IPS-15b (cell line): ENCODE data around the gene C3orf70.

Experiments used
- H3K27me3 ChIP-seq: one replicate; pipeline ENCODE4 v1.6.1; 2013; ENCODE audit warnings: low read length; ENCODE audit not compliant: control insufficient read depth, insufficient read depth
- H3K36me3 ChIP-seq: one replicate; pipeline ENCODE4 v1.6.1; 2013; ENCODE audit warnings: low read length; ENCODE audit not compliant: control insufficient read depth, insufficient read depth
- H3K4me1 ChIP-seq: one replicate; pipeline ENCODE4 v1.6.1; 2013; ENCODE audit warnings: mild to moderate bottlenecking, low read length; ENCODE audit not compliant: control insufficient read depth, insufficient read depth
- H3K4me3 ChIP-seq: one replicate; pipeline ENCODE4 v1.5.1; 2013; ENCODE audit warnings: low read depth, low read length
- H3K9ac ChIP-seq: one replicate; pipeline ENCODE4 v1.6.1; 2013; ENCODE audit warnings: low read depth, mild to moderate bottlenecking, low read length
- H3K9me3 ChIP-seq: one replicate; pipeline ENCODE4 v1.6.1; 2013; ENCODE audit warnings: mild to moderate bottlenecking, low read length; ENCODE audit not compliant: control insufficient read depth, insufficient read depth

Gene C3orf70

DNA sequence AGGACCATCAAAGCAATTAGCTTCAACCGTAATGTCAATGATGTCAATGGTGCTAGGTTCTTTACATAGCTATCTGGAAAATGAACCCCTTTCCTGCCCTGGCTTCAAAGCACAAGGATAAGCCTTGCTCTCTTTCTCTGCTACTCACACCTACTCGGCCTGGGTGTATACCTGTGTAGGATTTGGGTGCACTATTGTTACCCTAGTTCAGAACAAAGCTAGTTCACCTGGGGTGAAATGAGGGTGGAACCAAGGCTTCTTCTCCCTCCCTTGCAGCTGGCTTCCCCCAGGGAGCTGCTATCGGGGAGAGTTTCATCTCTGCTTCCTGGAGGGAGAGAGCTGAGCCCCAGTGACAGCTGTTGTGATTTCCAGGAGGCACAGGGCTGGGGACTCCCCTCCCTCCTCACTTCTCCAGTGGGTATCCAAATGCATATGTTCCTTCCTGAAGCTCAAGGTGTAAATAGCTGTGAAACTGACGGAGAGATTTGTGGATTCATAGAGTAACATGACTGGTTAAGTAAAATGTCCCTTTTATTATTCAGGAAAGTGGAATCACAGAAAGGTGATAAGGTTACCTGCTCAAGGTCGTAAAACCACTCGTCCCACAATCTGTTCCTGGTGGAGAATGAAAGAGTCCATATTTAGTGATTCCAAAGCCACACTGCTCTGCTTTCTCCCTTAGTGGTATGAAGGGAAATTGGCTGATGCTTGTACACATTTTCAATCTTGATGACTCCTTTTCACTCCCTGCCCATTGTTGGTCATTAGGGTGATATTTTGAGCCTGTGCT is 11.8 kb upstream of the C3orf70 start:
- H3K27me3 ChIP-seq = no peaks in the 10 kb centered on the region
- no peaks in the 10 kb centered on the region for H3K9me3 ChIP-seq
- H3K4me1 ChIP-seq = peaks cover 3% of the 10 kb centered on the region
- no peak overlapping the region for H3K9ac ChIP-seq
- no peak overlapping the region for H3K4me3 ChIP-seq
- no peaks in the 10 kb centered on the region for H3K36me3 ChIP-seq

DNA sequence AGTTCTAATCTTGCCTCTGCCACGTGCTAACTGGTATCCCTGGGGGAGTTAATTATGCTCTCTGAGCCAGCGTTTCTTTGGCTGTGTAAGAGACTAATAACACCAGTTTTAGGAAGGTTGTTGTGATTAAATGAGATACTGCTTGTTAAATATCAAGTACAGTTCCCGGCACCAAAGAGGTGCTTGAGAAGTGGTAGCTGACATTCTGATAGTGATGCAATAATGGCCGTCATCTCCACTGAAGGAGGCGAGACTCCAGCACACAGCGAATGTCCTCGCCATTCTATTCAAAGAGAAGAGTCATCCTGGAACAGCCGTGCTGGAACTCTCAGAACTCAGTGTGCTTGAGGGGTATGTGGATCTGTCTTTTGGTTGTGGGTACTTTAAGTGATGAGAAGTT is 9.8 kb upstream of the C3orf70 start:
- Histone ChIP-seq H3K4me3 (no peak overlapping the region), H3K4me1 (peaks cover 3% of the 10 kb centered on the region), H3K9ac (no peak overlapping the region), H3K9me3 (no peaks in the 10 kb centered on the region), H3K36me3 (no peaks in the 10 kb centered on the region), H3K27me3 (no peaks in the 10 kb centered on the region)

DNA sequence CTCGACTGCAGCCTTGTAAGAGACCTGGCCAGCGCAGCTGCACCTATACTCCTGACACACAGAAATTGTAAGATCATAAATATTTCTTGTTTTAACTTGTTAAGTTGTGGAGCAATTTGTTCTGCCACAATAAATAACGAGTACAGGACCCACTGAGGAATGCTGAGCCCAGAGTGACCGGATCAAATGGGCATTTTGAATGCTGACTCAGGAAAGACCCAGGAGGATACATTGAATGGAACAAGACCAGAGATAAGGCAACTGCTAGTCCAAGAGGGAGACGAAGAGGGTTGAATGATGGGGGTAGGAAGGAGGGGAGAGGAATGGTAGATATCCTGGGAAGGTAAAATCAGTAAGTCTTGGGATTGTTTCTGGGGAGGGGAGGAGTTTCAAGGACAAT is 8.9 kb upstream of the C3orf70 start:
- H3K9ac ChIP-seq = no peak overlapping the region
- no peaks in the 10 kb centered on the region for H3K27me3 ChIP-seq
- H3K9me3 ChIP-seq = no peaks in the 10 kb centered on the region
- H3K36me3 ChIP-seq = no peaks in the 10 kb centered on the region
- H3K4me3 ChIP-seq = no peak overlapping the region
- H3K4me1 ChIP-seq = peaks cover 3% of the 10 kb centered on the region

DNA sequence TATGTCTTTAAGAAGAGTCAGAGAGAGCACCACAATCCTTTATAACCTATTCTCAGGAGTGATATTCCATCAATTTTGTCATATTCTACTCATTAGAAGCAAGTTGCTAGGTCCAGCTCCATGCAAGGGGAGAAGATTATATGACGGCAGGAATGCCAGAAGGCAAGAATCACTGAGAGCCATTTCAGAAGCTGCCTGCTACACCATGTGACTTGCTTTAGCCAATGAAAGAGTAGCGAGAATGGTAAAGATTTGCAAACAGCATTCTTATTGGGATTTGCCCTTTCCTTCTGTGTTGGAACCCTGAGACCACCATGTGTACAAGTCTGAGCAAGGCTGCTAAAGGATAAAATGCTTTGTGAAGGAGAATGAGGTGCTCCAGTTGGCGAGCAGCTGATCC is 4.5 kb upstream of the C3orf70 start:
- no peaks in the 10 kb centered on the region for H3K36me3 ChIP-seq
- no peak overlapping the region for H3K4me3 ChIP-seq
- H3K9ac ChIP-seq = no peak overlapping the region
- peaks cover 11% of the 10 kb centered on the region for H3K27me3 ChIP-seq
- peaks cover 5% of the 10 kb centered on the region for H3K4me1 ChIP-seq
- H3K9me3 ChIP-seq = no peaks in the 10 kb centered on the region

DNA sequence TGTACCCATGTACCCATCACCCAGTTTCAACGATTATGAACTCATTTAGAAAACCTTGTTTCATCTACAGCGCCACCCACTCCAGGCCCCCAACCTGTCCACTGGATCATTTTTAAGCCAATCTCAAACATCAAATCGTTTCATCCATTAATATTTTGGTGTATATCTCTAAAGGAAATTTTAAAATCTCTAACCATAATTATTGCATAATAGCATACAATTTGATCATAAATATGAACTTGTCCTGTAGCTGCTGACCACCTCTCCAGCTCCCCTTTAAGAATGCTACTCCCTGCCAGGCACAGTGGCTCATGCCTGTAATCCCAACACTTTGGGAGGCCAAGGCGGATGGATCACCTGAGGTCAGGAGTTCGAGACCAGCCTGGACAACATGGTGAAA is 2.8 kb upstream of the C3orf70 start:
- no peak overlapping the region for H3K4me3 ChIP-seq
- no peaks in the 10 kb centered on the region for H3K9me3 ChIP-seq
- H3K36me3 ChIP-seq = no peaks in the 10 kb centered on the region
- peaks cover 28% of the 10 kb centered on the region for H3K27me3 ChIP-seq
- no peak overlapping the region for H3K9ac ChIP-seq
- H3K4me1 ChIP-seq = peaks cover 5% of the 10 kb centered on the region

DNA sequence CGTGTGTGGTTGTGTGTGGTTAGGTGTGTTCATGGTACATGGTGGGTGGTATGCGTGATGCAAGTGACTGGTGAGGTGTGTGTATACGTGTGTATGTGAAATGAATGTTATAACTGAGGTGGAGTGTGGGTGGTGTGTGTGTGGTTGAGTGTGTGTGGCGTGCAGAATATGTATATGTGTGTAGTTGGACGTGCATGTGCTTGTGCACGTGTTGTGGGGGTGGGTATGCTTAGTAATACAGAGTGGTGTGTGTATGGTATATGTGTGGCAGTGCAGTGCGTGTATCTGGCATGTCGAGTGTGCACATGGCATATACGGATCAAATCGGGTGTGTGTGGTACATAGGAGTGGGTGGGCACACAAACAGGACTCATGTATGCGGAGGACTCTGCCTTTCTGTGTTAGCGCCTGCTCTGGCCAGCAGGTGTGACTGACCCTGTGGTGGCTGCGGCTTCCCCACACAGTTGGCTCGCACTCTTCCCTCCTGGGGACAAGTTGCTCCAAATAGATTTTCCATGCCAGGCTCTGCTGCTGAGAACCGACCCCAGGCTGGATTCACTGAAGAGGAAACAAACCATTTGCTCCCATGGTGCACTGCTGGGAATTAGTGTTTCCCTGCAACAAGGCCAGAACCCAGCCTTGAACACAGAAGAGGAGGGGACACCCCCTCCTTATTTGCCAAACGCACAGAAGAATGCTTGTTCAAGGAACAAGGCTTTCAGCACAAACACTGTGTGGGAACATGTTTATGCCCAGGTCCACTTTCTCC is 1.2 kb upstream of the C3orf70 start:
- peak overlapping the region; percentile 16 for H3K4me3 ChIP-seq

DNA sequence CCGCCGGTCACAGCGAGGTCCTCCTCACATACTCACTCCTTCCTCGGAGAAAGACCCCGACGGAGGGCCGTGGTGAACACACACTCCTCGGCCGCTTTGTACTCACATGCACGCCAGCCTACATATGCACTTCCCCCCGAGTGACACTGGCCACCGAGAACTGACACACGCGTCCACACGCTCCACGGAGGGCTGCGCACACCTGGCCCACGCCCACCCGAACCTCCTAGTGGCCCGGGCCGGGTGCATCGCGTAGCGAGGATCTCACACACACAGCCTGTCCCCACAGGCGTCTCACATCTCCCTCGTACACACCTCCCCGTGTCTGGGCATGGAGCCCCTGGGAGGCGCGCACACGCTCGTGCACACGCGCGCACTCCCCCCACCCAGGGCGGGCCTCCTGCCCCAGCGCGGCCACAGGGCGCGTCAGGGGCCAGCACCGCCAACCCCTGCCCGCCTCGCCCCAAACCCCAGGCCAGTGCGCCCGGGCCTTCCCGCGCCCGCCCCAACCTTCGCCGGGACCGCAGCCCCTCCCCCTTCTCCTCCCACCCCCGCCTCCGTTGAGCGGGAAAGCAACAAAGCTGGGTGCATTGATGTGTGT is 411 bp upstream of the C3orf70 start:
- Histone ChIP-seq H3K36me3 (no peaks in the 10 kb centered on the region), H3K9me3 (no peaks in the 10 kb centered on the region), H3K4me1 (peaks cover 5% of the 10 kb centered on the region), H3K27me3 (peaks cover 39% of the 10 kb centered on the region), H3K4me3 (peak overlapping the region; percentile 80), H3K9ac (peak overlapping the region; percentile 50)

More for the DNA sequence above, 1.2 kb upstream of the C3orf70 start:
- Histone ChIP-seq H3K27me3 (peaks cover 39% of the 10 kb centered on the region), H3K9ac (no peak overlapping the region), H3K9me3 (no peaks in the 10 kb centered on the region), H3K4me1 (peaks cover 5% of the 10 kb centered on the region), H3K36me3 (no peaks in the 10 kb centered on the region)

DNA sequence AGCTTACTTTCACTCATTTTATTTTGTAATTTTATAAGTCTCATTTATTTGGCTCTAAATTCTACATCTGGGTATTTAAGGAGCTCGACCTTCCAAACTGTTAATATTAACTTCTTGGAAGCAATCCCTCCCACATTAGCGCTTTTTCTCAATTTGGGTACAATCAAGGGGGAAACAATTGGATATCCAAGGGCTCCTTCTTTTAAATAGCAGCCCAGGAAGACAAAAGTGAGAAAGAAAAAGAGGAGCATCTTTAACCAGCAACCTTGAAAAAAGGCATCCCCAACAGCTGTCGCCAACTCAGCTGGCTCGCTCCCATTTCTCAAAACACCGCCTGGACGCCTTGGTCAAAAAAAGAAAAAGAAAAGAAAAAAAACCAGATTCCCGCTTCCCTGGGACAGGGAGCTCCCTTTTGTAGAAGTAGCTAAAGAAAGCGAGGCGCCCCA is 873 bp downstream of the C3orf70 start:
- Histone ChIP-seq H3K4me1 (peaks cover 8% of the 10 kb centered on the region), H3K4me3 (peak overlapping the region; percentile 80), H3K27me3 (peaks cover 39% of the 10 kb centered on the region), H3K36me3 (no peaks in the 10 kb centered on the region), H3K9me3 (no peaks in the 10 kb centered on the region), H3K9ac (no peak overlapping the region)

DNA sequence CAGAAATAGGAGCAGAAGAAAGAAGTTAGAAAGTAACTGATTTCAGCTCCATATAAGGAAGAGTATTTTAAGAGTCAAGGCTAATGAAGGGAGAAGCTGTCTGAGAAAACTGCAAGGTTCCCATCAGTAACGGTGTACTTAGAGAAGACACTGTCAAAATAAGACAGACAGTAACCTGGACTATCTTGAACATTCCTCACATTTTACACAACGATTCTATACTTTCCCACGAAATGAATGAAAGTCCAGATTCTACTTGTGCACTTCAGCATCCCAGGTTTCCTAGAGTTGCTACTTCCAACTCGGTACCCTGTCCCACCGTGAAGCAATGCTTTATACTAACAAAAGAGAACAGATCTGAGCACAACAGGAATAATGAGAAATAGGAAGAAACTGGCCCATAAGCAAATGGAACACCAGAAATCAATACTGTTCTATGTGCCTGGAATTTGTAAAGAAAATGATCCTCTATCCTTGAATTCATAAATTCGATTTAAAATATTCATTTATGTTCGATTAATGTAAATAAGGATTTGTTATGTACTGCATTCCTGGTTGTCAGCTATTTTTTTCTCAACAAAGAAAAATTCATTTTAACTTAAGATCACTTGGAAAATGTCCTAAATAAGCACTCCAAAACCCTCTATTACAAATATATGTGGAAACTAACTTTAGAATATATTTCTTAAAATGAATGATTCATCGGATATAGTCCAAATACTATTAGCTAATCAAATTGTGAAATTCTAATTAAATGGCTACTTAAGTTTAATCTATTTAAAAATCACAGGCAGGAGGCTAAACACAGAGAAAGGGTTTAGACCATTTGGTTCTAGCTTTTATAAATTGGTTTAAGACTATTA is 1.5 kb downstream of the C3orf70 start:
- no peak overlapping the region for H3K9ac ChIP-seq
- H3K9me3 ChIP-seq = no peaks in the 10 kb centered on the region
- H3K36me3 ChIP-seq = no peaks in the 10 kb centered on the region
- peaks cover 13% of the 10 kb centered on the region for H3K4me1 ChIP-seq
- H3K27me3 ChIP-seq = peaks cover 39% of the 10 kb centered on the region
- no peak overlapping the region for H3K4me3 ChIP-seq

DNA sequence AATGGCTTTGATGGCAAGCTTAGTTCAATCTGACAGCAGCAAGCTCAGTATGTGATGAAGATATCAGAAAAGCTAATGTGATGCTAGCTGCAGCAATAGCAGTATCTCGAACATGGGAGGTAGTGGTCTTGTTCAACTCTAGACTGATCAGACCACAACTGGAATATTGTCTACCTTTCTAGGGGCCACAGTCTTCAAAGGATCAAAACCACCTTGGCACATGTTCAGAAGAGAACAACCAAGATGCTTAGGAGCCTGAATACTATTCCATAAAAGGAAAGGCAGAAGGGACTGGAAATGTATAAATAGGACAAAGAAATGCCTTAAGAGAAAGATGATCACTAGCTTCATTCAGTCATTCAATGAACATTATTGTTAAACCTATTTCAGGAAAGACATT is 2.3 kb downstream of the C3orf70 start:
- H3K27me3 ChIP-seq = peaks cover 39% of the 10 kb centered on the region

DNA sequence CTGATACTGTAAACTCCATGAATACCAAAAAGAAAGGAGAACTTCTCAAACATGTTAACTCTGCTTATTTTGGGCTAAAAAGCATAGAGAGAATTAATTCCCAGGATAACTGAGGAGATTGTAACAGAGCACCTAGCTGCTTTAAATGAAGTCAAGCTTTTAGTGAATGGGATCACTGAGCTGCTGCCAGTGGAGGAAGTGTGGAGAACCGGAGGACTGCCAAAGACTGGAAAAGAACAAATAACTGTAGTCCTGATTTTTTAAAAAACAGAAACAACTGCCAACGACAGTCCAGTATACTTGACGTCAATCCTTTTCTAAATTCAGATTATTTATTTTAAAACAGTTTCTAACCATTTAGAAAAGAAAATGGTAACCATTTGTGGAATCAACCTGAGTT is 3.3 kb downstream of the C3orf70 start:
- H3K4me1 ChIP-seq = peaks cover 13% of the 10 kb centered on the region
- no peak overlapping the region for H3K9ac ChIP-seq
- no peak overlapping the region for H3K4me3 ChIP-seq
- peaks cover 39% of the 10 kb centered on the region for H3K27me3 ChIP-seq
- H3K36me3 ChIP-seq = no peaks in the 10 kb centered on the region
- H3K9me3 ChIP-seq = no peaks in the 10 kb centered on the region

More for the DNA sequence above, 2.3 kb downstream of the C3orf70 start:
- Histone ChIP-seq H3K4me1 (peaks cover 13% of the 10 kb centered on the region), H3K36me3 (no peaks in the 10 kb centered on the region), H3K4me3 (no peak overlapping the region), H3K9ac (no peak overlapping the region), H3K9me3 (no peaks in the 10 kb centered on the region)
